Epithelial cell of esophagus (primary cell): Measurements from ENCODE around the gene FHIT.

Experiments used
- DNase-seq: peaks from one replicate; pipeline ENCODE4 v3.0.0; 2010; ENCODE audit warnings: low read depth
- H3K4me3 ChIP-seq: 2 replicates; pipeline ENCODE4 v1.5.1; 2011; ENCODE audit warnings: mild to moderate bottlenecking, low read length, control low read depth
- TF ChIP-seq, protein P1 (sequence below): IDR thresholded peaks from 2 replicates; pipeline ENCODE4 v1.5.1; 2011; ENCODE audit warnings: low read depth, mild to moderate bottlenecking, low read length, control low read depth, inconsistent platforms; ENCODE audit not compliant: insufficient read depth; ENCODE audit errors: missing control alignments

FHIT gene

DNA sequence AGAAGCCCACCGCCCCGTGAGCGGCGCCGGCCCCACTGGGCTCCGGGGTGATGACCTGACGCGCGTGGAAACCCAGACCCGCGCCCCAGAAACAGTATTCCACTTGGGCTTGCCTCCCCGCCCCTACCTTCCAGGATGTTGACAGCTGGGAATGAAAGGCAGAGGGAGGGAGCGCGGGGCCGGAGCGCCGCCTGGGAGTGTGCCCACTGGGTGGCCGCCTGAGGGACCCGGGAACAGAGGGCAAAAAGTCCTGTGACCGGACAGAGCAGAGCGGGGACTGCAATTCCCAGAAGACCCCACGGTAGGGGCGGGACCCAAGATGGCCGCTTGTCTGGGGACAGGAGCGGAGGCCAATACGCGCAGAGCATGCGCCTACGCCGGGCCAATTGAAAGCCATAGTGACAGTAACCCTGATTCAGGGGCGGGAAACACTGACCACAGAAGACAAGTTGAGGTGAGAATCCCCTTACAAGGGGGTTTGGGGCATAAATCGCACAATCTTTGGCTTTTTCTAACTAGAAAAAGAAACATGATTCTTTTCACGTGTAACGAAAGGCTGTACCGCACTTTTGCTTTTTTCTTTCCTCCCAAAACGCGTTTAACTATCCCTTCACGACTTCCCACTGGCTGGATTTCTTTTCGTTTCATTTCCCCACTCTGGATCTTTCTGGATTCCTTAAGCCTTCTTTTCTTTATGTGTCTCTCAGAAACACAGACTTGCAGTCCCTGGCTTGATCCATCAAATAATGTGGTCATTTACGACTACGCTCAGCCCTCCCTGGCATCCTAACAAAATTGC, at the start of gene FHIT:
Gene FHIT (minus strand): TSS at position 279 of the 799 bp plus-strand sequence.
- H3K4me3 ChIP-seq = peak within 1 kb of the TSS; percentile 88
- DNase-seq = peak; percentile 95
- TF ChIP-seq, protein P1, sequence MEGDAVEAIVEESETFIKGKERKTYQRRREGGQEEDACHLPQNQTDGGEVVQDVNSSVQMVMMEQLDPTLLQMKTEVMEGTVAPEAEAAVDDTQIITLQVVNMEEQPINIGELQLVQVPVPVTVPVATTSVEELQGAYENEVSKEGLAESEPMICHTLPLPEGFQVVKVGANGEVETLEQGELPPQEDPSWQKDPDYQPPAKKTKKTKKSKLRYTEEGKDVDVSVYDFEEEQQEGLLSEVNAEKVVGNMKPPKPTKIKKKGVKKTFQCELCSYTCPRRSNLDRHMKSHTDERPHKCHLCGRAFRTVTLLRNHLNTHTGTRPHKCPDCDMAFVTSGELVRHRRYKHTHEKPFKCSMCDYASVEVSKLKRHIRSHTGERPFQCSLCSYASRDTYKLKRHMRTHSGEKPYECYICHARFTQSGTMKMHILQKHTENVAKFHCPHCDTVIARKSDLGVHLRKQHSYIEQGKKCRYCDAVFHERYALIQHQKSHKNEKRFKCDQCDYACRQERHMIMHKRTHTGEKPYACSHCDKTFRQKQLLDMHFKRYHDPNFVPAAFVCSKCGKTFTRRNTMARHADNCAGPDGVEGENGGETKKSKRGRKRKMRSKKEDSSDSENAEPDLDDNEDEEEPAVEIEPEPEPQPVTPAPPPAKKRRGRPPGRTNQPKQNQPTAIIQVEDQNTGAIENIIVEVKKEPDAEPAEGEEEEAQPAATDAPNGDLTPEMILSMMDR = no peak

DNA sequence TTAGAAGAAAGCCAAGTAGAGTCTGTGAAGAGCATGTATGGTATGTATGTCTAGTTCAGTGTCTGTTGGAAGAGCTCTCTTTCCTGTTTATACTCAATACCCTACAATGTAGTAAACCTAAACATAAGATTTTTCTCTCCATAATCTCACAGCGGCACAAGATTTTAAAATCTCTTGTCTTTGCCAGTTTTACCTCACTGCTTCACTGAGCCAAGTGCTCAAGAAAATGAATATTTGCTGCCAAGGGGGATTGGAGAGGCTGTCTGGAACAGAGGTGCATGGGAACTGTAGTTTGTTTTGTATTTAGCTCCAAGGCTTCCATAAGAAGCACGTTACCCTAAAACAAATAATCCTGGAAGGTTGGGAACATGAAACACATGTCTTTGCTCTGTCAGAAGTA, 49.5 kb upstream of the FHIT start:
- TF ChIP-seq, protein P1 = no peak
- H3K4me3 ChIP-seq = no peak overlapping the region

DNA sequence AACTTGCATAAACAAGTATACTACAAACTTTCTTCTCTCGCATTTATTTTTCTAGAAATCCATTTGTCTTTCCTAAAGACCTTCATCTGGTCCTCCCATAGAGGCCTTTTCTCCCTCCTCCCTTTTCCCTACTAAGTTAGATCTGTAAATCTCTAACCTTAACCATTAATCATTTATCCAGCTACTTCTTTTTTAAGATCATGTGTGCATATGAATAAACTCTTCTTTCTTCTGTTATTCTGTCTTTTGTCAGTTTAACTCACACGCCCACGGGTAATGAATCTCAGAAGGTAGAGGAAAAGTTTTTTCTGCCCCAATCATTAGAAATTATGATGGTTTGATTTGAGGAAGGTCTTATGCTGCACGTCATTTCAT, 48.7 kb upstream of the FHIT start:
- TF ChIP-seq, protein P1 = no peak
- no peak for DNase-seq
- H3K4me3 ChIP-seq = no peak overlapping the region

More for the DNA sequence above, 49.5 kb upstream of the FHIT start:
- DNase-seq = no peak

DNA sequence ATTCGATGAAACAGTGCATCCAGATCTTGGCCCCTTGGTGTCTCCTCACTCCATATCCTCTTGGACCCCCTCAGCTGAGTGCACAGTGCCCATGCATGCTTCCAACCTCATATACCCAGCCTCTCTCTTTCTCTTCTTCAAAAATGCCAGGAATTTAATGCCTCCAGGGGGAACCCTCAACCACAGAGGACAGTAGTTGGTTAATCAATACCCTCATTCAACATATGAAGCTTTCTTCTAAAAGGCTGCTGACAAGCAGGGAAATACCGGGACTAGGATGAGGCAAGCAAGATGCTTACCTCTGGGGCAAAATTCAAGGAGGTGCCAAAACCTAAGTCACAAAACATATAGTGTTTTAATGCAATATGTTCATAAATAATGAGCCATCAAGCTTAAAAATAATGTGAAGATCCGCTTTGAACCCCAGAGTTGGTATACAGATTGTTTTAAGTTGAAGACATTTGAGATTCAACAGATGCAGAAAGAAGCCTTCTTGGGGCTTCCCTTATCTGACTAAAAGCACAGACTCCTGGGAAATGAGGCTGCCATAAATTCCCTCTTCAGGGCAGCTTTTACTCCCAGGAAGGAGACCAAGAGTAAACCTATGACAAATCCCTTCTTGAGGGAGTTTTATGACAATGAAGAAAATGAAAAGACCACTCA, 48.2 kb upstream of the FHIT start:
- H3K4me3 ChIP-seq = no peak overlapping the region
- TF ChIP-seq, protein P1 = no peak
- no peak for DNase-seq

DNA sequence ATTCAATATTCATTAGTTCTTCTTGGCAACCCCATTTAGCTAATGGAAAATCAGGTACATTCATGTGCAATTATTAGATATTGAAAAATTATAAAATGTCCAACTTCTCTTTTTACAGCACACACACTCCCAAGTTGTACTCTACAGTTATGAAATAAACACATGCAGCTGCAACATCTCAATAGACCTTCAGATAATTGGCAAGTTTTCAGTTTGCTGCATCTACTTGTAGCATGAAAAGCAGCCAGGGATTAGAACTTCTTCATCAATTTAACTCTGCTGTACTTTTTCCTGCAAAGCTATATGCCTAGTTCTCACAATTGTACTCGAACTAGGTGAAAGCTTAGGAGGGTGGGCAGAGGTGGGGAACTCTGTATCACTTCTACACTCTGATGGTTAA, 46.6 kb upstream of the FHIT start:
- no peak for DNase-seq
- TF ChIP-seq, protein P1 = no peak
- no peak overlapping the region for H3K4me3 ChIP-seq

DNA sequence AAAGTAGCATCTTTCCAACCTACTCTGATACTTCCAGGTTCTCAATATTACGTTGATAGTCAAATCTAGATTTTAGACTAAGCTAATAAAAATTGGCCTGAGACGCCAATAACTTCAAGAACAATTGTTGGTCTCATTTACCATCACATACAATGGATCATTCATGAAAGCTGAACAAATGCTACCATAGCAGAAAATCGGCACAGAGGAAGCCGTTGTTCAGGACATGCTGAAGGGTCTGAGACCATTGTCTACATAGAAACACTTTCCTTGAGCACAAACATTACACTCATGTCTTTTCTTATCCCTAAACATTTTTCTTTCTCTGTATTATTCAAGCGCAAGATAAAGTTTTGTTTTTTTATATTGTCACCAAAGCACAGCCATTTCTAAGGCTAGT, 37.2 kb upstream of the FHIT start:
- TF ChIP-seq, protein P1 = no peak
- no peak overlapping the region for H3K4me3 ChIP-seq
- no peak for DNase-seq

DNA sequence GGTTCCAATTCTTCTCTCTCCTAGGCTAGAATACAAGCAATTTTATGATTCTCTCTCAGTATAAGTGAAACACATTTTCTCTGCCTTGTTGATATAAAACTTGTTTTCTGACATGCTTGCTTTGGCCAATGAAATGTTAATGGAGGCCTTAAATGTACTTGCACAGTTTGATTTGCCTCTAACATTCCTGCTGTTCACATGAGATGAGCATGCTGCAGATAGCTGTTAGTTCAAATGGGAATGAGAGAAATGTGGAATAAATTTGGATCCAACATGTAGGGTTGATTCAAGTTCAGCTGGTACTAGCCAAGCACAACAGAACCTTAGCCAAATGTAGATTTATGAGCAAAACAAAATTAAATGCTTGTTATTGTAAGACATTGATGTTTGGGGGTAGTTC, 32.6 kb upstream of the FHIT start:
- no peak overlapping the region for H3K4me3 ChIP-seq
- TF ChIP-seq, protein P1 = no peak
- DNase-seq = no peak
